ENCODE results near the gene HBE1. TPM values are rescaled to one million over a fixed set of nuclear protein-coding genes. Genes with fewer than 3 reads are reported as not detected.

HBE1 gene
- total and polyA plus RNA-seq, 10 of the 15 experiments (the other 5 are each of a cell fraction or from before 2014, with no cell fraction given): 0.13 to 2.7 (median 0.62) TPM; not detected in 5

DNA sequence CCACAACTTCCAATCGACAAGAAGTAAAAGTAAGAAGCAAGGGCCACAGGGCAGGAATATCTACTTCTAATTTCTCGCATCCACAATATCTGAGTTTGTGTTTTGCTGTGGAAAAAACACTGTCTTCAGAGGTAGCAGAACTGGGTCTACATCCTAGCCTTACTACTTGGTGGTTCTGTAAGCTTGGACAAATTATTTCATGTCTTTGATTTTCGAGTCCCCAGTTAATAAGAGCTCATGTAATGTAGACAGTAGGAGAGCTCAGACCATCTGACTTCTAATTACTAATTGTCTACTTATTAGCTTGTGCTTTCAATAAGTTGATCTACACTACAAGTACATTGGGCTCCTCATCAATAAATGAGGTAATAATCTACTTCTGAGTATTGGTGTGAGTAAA is 13.3 kb upstream of the HBE1 start:
- Histone ChIP-seq H3K4me1 (ENCODE audit: control insufficient read depth, insufficient read depth, low read length) (no peaks in the 10 kb centered on the region), H3K9me3 (replicated peaks; ENCODE audit: control insufficient read depth, insufficient read depth, low read length) (no peaks in the 10 kb centered on the region), H3K9ac (ENCODE audit: control insufficient read depth, insufficient read depth, low read length) (no peak overlapping the region), H4K20me1 (ENCODE audit: control insufficient read depth, insufficient read depth) (no peaks in the 10 kb centered on the region), H2AFZ (ENCODE audit: control insufficient read depth, low read depth, low read length) (no peak overlapping the region), H3K4me2 (ENCODE audit: control insufficient read depth, insufficient read depth) (no peak overlapping the region), H3K4me3 (no peak overlapping the region), H3K27ac (ENCODE audit: control insufficient read depth, insufficient read depth) (no peak overlapping the region), H3K79me2 (ENCODE audit: control insufficient read depth, insufficient read depth, low read length) (no peaks in the 10 kb centered on the region), H3K36me3 (ENCODE audit: control insufficient read depth in 2 of 2, insufficient read depth in 2 of 2, low read length in 1 of 2) (no peaks in the 10 kb centered on the region), H3K27me3 (replicated peaks in 1 of 2; ENCODE audit: control insufficient read depth in 2 of 2, insufficient read depth in 2 of 2, low read length in 1 of 2) (no peaks in the 10 kb centered on the region)
- no peak for ATAC-seq
- ChIA-PET RAD21 (ENCODE audit: unreplicated experiment) (no interaction called here), CTCF (no interaction called here), POLR2A (no interaction called here), SMC1A (ENCODE audit: uncharacterized antibody, unreplicated experiment) (no interaction called here)
- DNase-seq (ENCODE audit: low read depth, low spot score): no peak
- WGBS (ENCODE audit: insufficient coverage, insufficient replicate concordance, low lambda C conversion rate, missing lambda C conversion rate): 29% methylated on average over 3 of the region's 3 CpGs
- no TSS peak for BruUV-seq (replicated peaks)
- intact Hi-C loops (cut with micrococcal nuclease; ENCODE audit: unreplicated experiment) (no loop called here), in situ Hi-C loops (cut with MboI) (no loop called here)
- no peak for FAIRE-seq
- TF ChIP-seq RCOR1 (conservative IDR thresholded peaks at IDR 0.05; ENCODE audit: low read depth, low read length): no peak
- no peak for TF ChIP-seq RBBP5 (conservative IDR thresholded peaks at IDR 0.05)
- TF ChIP-seq, protein P1, sequence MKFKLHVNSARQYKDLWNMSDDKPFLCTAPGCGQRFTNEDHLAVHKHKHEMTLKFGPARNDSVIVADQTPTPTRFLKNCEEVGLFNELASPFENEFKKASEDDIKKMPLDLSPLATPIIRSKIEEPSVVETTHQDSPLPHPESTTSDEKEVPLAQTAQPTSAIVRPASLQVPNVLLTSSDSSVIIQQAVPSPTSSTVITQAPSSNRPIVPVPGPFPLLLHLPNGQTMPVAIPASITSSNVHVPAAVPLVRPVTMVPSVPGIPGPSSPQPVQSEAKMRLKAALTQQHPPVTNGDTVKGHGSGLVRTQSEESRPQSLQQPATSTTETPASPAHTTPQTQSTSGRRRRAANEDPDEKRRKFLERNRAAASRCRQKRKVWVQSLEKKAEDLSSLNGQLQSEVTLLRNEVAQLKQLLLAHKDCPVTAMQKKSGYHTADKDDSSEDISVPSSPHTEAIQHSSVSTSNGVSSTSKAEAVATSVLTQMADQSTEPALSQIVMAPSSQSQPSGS (IDR thresholded peaks at IDR 0.05; ENCODE audit: low read length): no peak
- no peak for TF ChIP-seq STAT1 (conservative IDR thresholded peaks at IDR 0.05)
- no peak for TF ChIP-seq EP300 (IDR thresholded peaks at IDR 0.05; ENCODE audit: borderline replicate concordance in 1 of 2, control insufficient read depth in 1 of 2, low read depth in 2 of 2, low read length in 2 of 2)
- TF ChIP-seq, protein P2, sequence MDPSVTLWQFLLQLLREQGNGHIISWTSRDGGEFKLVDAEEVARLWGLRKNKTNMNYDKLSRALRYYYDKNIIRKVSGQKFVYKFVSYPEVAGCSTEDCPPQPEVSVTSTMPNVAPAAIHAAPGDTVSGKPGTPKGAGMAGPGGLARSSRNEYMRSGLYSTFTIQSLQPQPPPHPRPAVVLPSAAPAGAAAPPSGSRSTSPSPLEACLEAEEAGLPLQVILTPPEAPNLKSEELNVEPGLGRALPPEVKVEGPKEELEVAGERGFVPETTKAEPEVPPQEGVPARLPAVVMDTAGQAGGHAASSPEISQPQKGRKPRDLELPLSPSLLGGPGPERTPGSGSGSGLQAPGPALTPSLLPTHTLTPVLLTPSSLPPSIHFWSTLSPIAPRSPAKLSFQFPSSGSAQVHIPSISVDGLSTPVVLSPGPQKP (IDR thresholded peaks at IDR 0.05; ENCODE audit: low read depth, low read length): no peak
- no peak for TF ChIP-seq EGR1 (IDR thresholded peaks at IDR 0.05; ENCODE audit: borderline replicate concordance in 1 of 2, low read depth in 2 of 2, low read length in 2 of 2)
- no peak for TF ChIP-seq NR2F1 (conservative IDR thresholded peaks at IDR 0.05)
- no peak for TF ChIP-seq NR2C1 (IDR thresholded peaks at IDR 0.05)
- TF ChIP-seq, protein P3, sequence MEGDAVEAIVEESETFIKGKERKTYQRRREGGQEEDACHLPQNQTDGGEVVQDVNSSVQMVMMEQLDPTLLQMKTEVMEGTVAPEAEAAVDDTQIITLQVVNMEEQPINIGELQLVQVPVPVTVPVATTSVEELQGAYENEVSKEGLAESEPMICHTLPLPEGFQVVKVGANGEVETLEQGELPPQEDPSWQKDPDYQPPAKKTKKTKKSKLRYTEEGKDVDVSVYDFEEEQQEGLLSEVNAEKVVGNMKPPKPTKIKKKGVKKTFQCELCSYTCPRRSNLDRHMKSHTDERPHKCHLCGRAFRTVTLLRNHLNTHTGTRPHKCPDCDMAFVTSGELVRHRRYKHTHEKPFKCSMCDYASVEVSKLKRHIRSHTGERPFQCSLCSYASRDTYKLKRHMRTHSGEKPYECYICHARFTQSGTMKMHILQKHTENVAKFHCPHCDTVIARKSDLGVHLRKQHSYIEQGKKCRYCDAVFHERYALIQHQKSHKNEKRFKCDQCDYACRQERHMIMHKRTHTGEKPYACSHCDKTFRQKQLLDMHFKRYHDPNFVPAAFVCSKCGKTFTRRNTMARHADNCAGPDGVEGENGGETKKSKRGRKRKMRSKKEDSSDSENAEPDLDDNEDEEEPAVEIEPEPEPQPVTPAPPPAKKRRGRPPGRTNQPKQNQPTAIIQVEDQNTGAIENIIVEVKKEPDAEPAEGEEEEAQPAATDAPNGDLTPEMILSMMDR (IDR thresholded peaks at IDR 0.05 in 2 of 3, conservative IDR thresholded peaks at IDR 0.05 in 1 of 3; ENCODE audit: control insufficient read depth in 2 of 3, extremely low read depth in 1 of 3, insufficient read depth in 1 of 3, low read depth in 3 of 3, low read length in 3 of 3): no peak
- TF ChIP-seq ASH2L (IDR thresholded peaks at IDR 0.05; ENCODE audit: borderline replicate concordance, low read depth): no peak
